Daoy (cell line): ENCODE results near the gene EIF4E1B. TPM values are rescaled to one million over a fixed set of nuclear protein-coding genes. Genes with fewer than 3 reads are reported as not detected.
A peak's percentile ranks its signal among the peaks of the same experiment; 100 is the strongest.

Experiments used
- DNase-seq: peaks from one replicate; pipeline ENCODE4 v3.0.0-alpha.2; 2015; ENCODE audit warnings: low read depth
- total RNA-seq: library from RNA; depleted of rRNA; stranded (reverse); fragments of >200 nt; shearing (Covaris generic); gene quantifications from 2 replicates; pipeline ENCODE4 v1.2.3, GENCODE V29; 2014

Gene EIF4E1B
- total RNA-seq, 1 experiment from 2014 or later = not detected

- DNase-seq = peak; percentile 100
Measured at GRCh38 chr5:176647030-176647842, 16.8 kb downstream of the EIF4E1B start, which contains the start of gene TSPAN17. TSS of gene TSPAN17 (plus strand) at chr5:176647484. CDS start at chr5:176647616, 132 bp downstream.

DNA sequence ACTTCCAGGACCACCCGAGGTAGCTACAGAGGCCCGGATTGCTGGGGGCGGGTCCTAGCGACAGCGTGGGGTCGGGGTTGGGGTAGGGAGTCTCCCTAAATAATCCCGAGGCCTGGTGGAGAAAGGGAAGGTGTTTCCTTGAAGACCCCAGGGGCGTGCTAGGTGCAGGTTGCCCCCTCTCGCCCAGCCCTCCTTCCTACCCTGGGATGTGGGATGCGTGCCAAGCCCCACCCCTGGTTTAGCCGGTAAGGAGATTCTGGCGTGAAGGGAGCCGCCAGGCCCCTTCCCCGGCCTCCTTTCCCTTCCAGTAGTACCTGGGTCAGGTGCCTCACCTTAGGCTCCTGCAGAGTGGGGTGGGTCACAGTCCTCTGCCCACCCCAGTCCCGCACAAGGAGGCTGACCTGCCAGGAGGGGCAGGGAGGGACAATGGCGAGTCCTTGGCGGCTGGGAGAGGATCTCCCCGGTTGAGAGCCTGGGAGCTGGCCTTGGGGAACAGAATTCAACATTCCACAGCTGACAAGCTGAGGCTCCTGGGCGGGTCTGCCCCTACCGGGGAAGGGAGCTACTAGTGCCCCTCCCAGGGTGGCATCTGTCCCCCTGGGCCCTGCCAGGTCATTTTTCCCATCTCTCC, 17.5 kb downstream of the EIF4E1B start:
- DNase-seq = peak; percentile 69

DNA sequence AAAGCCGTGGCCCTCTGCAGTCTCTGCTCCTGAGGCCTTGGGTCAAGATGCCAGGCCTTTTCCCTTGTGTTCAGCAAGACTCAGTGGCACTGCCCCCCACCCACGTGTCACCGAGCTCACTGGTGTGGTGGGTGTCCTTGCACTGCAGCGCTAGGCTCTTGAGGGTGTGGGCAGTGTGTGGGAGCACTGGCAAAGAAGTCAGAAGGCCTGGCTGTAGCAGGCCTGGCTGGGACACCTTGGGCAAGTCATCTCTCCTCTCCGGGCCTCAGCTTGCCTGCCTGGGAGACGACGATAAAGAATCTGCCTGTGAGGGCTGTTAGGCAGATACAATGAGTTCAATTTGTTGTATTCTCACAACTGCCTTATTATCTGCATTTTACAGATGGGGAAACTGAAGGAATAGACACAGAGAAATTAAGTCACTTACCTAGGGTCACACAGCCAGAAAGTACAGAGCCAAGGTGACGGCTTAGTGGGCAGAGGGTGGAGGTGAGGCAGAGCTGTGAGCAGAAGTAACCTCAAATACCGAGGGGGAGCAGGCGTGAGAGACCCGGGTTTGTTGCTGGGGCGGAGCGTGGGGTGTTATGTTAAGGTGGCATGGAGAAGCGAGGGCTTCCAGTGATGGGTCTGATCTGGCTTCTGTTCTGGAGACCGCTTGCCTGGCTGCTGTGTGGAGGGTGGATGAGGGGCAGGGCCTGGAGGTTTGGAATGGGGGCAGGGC, 18.2 kb downstream of the EIF4E1B start:
- DNase-seq = no peak

GRCh38 chr5:176650354-176650884, 19.9 kb downstream of the EIF4E1B start:
- DNase-seq = no peak

DNA sequence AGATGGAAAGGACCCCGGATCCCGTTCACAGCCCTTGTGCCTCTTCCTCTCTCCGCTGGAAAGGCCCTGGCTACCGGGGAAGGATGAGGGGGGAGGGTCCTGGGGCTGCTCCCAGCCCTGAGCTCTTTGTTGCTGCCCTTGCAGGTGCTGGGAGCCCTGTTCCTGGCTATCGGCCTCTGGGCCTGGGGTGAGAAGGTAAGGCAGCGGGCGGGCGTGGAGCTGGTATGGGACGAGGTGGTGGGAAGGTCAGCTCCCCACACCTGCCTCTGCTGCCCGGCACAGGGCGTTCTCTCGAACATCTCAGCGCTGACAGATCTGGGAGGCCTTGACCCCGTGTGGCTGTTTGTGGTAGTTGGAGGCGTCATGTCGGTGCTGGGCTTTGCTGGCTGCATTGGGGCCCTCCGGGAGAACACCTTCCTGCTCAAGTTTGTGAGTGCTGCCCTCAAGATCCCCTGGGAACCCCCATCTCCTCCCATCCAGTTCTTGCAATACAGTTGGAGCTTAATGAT, 21.1 kb downstream of the EIF4E1B start:
- no peak for DNase-seq

DNA sequence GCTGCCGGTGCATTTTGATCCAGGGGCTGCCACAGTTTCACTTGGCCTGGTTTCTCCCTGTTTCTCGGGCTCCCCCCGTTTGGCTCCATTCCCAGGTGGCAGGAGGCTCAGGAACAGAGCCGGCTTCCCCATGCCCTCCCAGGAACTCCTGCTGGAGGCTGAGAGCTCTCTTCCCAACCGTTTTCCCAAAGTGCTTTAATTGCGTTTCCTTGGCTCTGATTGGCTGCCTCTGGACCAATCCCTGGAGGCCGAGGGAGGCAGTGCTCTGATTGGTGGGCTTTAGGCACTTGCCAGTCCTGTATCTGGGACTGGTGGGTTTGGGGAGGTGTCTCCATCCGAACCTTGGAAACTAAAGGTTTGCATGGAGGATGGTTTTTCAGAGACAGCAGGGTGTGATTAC, 21.7 kb downstream of the EIF4E1B start:
- no peak for DNase-seq

- peak; percentile 65 for DNase-seq
Measured at GRCh38 chr5:176653401-176654385, 23.2 kb downstream of the EIF4E1B start.

DNA sequence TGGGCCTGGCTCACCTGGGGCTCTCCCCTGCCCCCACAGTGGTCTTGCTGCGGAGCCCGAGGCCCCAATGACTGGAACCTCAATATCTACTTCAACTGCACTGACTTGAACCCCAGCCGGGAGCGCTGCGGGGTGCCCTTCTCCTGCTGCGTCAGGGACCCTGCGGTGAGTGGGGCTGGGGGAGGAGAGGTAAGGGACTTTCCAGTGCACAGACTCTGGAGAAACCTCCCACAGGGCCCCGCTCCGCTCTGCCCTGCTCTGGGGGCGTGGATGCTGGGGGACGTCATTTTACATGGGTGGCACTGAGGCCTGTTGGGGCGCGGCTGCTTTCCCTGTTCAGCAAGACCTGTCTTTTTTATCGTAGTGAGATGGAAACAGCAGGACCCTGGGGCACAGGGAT, 24.4 kb downstream of the EIF4E1B start:
- no peak for DNase-seq

- no peak for DNase-seq
Measured at GRCh38 chr5:176656467-176656990, 26.1 kb downstream of the EIF4E1B start.

- peak; percentile 90 for DNase-seq
Measured at GRCh38 chr5:176658007-176658599, 27.6 kb downstream of the EIF4E1B start.

DNA sequence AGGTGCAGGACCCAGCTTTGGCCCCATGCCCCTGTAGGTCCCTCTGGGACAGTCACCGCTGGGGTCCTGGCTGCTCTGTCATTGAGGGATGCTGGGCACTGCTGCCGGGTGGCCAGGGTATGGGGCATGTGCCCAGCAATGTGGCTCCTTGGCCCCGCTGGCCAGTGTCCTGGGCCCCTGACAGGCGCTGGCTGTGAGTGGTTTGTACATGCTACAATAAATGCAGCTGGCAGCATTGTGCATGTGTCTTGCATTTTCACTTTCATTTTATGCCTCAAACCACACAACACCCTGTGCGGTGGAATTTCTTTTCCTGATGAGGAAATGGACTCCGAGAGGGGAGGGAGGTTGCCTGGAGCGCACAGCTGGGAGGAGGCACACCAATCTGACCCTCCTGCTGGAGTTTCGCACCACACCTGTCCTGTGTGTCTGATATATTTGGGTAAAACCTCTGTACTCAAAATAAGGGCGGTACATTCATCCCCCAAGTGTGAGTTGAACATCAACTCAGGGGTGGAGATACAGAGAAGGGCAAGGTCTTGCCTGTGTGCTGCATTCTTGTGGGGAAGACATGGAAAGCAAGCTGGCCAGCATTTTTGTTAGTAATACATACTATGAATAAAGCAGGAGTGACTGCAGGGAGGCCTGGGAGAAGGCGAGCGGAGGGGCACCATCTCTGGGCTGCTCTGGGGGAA, 28.5 kb downstream of the EIF4E1B start:
- DNase-seq = peak; percentile 78

- no peak for DNase-seq
Measured at GRCh38 chr5:176659512-176659839, 29.0 kb downstream of the EIF4E1B start.

GRCh38 chr5:176659860-176660461, 29.5 kb downstream of the EIF4E1B start:
- DNase-seq = no peak

- no peak for DNase-seq
Measured at GRCh38 chr5:176660530-176660859, 30.0 kb downstream of the EIF4E1B start.

- peak; percentile 86 for DNase-seq
Measured at GRCh38 chr5:176660860-176661641, 30.6 kb downstream of the EIF4E1B start.

DNA sequence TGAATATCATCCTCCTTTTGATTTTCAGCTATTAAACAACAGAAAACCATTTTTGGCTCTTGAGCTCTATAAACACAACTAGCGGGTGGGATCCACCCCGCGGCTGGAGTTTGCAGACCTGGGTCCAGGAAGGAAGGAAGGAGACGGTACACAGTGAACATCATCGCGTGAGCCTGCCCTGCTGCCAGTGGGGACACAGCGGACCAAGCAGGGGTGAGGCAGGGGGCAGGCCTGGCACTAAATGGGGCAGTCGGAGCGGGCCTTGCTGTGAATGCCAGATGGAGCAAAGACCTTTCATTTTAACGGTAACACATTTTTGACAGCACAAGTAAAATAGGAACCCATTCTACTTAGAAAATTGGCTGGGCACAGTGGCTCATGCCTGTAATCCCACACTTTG, 31.2 kb downstream of the EIF4E1B start:
- DNase-seq = no peak

GRCh38 chr5:176662371-176663333, 32.2 kb downstream of the EIF4E1B start:
- DNase-seq = no peak
